Measurements from ENCODE around the gene KCNC4. TPM values are rescaled to one million over a fixed set of nuclear protein-coding genes. Genes with fewer than 3 reads are reported as not detected.

KCNC4 gene
- total RNA-seq, 1 donor from 2014 or later = 7.5 TPM

DNA sequence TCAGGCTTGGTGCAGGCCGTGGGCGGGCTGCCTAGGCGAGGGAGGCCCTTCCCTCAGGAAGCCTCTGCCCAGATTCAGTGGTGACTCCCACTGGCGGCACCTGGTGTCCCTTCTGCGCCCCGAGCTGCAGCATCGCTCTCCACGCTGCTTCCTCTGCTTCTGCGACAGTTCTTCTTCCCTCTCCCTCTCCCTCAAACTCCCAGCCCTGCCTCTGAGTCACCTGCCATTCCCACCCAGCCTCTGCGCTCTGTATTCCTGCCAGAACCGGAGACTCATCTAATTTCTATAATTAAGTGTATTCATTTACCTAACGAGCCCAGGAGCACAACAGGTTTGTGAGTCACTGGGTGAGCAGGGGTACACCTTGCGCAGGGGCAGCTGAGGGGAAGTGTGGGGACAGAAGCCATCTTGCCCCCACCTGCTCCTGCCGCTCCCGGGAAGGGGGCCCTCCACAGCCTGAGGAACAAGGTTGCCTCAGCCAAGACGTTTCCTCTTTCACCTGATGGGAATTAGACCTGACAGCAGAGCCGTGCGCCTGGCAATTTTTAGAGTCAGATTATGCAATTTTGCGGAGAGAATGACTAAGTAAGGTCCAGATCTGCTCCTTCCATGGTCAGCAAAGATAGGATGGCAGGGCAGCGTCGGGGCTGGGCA is 19.4 kb downstream of the KCNC4 start:
- DNase-seq (ENCODE audit: low read depth, low spot score) = no peak

DNA sequence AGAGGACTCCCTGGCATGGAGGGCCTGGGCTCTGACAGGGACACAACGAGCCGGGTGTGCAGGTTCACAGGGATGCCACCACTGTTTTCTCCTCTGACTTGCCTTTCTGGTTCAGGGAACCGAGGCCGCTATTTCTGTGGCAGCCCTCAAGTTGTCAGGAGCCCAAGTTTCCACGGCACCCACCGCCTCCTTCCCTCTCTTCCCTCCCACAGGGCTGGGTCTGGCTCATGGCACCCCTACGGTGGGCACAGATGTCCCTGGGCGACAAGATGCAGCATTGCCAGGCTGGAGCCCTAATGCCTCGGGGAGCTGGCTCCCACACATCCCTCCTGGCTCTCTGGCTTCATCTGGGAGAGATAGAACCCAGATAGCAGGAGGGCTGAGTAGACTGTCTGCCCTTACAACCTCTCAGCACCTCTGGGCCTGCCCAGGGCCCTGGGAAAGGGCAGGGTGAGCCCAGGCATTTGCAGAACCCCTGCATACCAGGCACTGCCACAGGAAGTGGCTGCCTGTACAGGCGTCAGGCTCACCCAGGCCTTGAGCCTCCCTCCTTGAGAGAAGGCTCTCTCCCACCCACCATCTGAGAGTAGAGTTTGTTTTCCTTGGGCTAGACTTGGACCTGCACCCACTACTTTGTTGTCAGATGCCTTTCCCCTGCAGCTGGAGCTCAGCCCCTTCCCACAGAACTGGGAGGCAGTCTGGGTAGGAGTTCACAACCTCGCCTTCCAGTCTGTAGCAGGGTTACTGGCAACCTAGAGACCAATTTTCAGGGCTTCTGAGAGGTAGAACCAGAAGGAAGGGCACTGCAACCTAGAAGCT is 20.5 kb downstream of the KCNC4 start:
- no peak for DNase-seq (ENCODE audit: low read depth, low spot score)

- no peak for DNase-seq (ENCODE audit: low read depth, low spot score)
These were observed 23.7 kb downstream of the KCNC4 start for GRCh38 chr1:110233861-110234260.

DNA sequence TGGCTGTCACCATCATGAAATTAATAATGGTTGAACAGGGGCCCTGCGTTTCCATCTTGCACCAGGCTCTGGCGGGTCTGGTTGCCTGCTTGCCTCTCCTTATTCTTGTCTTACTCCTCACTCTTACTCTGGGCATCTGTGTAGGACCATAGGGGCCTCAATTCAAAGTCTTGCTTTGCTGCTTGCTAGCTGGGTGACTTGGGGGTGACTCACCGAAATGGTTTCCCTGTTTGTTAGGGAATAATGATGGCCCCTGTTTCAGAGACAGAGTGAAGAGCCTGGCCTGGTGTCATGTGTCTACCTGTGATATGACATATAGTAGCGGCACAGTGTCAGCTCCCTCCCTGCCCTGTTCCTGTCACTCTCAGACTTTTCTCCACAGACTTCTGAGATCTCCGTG is 24.6 kb downstream of the KCNC4 start:
- no peak for DNase-seq (ENCODE audit: low read depth, low spot score)

DNA sequence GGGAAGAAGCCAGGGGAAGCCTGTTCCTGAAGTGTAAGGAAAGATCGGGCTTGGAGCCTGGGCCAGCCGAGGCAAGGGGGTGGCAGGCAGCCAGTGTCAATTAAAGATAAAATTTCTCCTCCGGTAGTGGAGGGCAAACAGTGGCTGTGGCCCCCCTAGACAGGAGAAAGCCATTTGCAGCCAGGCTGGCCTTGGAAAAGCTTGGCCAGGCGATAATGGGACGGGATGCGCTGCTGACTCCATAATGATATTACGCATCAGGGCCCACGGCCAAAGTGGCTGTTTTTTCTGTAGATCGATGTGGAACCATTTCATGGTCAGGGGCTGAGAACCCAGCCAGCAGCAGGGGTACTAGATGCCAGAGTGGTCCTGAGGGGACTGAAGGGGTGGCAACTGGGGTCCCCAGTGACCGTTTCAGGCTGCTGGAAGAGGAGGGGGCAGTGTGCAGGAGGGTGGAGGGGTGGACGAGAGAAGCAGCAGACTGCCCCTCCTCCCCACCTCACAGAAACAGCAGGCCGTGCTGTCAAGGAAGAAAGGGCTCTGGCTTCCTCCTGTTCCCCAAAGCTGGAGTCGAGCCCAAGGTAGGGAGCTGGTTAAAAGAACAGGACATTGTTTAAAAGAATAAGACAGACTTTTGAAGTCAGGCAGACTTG is 25.2 kb downstream of the KCNC4 start:
- peak; percentile 47 for DNase-seq (ENCODE audit: low read depth, low spot score)

GRCh38 chr1:110235834-110236682 is 25.9 kb downstream of the KCNC4 start:
- peak; percentile 39 for DNase-seq (ENCODE audit: low read depth, low spot score)

GRCh38 chr1:110237386-110238152 is 27.5 kb downstream of the KCNC4 start:
- no peak for DNase-seq (ENCODE audit: low read depth, low spot score)

DNA sequence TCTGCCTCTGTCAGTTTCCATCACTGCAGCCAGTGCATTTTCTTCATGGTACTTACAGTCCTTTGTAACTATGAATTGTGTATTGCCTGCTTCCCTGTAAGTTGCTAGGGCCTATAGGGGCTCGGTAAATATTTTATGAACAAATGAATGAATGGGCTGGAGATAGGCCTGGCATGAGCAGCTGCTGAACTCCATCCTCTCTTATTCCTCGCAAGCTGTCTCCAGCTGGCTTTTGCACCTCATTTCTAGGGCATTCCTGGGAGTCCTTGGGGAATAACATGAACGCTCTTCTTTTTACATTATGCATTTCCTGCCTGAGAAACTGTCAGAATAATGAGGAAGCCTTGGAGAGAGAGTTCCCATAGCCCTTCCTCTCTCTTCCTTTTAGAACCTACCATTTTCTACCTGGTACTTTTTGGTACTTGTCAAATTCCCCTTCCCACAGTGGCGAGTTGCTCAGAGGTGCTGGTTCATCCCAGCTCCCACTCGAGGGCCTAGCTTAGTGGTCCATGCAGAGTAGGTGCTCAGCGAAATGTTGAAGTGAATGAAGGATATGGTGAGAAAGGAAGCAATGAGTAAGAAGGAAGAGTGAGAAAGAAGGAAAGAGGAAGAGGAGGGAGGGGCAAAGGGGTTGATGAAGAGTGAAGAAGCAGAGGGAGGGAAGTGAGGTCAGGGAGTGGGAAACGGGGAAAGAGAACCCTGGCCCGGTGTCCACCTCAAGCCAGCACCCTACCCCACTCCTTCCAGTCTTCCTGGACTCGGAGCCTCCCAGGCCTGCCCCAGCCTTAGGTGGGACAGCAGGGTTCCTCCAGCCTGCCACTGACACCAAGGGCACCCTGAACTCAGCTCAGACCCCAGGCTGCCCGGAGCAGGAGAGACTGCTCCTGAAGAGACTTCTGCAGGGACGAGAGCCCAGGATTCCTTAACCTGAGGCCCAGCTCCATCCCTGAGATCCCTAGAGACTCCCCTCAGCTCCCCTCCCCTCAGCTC is 29.6 kb downstream of the KCNC4 start:
- DNase-seq (ENCODE audit: low read depth, low spot score) = no peak

DNA sequence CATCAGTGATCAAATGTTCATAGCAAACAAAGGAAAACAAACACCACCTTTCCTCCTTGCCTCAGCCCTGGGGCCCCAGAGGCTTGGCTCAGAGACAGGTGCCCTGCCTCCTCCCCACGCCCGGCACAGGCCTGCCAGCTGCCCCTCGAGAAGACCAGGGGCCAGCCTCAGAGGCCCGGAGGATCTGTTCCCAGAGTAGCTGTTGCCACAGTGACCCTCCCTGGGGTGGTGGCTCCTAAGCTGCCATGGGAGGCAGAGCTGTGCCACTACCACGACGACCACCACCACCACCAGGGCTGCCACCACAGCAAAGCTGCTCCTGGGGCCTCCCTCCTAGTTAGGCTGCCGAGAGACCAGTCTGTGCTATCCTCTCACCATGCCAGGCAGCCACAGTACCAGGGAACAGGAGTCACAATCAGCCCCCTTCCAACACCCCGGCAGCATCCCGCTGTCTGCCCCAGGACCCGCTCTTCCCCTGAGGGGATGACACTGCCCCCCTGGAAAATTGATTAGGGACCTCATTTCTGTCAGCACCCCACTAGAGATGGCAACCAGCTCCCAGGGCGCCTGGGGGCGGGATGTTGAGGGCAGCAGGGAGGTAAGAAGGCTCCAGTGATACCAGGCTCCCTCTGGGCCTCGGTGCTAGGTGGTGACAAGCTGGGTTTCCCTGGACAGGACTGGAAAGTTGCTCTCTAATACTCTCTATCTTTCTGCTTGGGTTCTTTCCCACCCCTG is 30.5 kb downstream of the KCNC4 start:
- no peak for DNase-seq (ENCODE audit: low read depth, low spot score)

- no peak for DNase-seq (ENCODE audit: low read depth, low spot score)
These were observed 31.4 kb downstream of the KCNC4 start for GRCh38 chr1:110241516-110241915.

- DNase-seq (ENCODE audit: low read depth, low spot score) = no peak
These were observed 31.9 kb downstream of the KCNC4 start for GRCh38 chr1:110242062-110242461.

GRCh38 chr1:110242731-110243130 is 32.6 kb downstream of the KCNC4 start:
- no peak for DNase-seq (ENCODE audit: low read depth, low spot score)

DNA sequence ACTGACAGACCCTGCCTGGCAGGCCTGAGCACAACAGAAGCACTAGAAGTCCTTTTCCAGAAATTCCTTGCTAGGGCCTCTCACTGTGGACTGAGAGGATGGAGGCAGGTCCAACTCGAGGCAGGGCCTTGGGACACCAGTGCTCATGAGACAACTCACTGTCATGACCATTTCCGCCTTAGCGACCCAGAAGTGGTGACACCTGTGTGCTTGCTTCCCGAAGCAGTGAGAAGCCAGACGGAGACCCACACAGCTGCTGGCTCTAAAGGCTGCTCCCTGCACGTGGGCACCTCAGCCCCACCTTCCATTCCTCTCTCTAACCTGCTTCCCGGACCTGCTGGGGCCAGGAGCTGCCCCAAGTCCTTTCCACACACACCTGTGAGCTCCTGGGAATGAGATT is 33.0 kb downstream of the KCNC4 start:
- no peak for DNase-seq (ENCODE audit: low read depth, low spot score)

GRCh38 chr1:110243574-110243973 is 33.5 kb downstream of the KCNC4 start:
- DNase-seq (ENCODE audit: low read depth, low spot score) = no peak

DNA sequence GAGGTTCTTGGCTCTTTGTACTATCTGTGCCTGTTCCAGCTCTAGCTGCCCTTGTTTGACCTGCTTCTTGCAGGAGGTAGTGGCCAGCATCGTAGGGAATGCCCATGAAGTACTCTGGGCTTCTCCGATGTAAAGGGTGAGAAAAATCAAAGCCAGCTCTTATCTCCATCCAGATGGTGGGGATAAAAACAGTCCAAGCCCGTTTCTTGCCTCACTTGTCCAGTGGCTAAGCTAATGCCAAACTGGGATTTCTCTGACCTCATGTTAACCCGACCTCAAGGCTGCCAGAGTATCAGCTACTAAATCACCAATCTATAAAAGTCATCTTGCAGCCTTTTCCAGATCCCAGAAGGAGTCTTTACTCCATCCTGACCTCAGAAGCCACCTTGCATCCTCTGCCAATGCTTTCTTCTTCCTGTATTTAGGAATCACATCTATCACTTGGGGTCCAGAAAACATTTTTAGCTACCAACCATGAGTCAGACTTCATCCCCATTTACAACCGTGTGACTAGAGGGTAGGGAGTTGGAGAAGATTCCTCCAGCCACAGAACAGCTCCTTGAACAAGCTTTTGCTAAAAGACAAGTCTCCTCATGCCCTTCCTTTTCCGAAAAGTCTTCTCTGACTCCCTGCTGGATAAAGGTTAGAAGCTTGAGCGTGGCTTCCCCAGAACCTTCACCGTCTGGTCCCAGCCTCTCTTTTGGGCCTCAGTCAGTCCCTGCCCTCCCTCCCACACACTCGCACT is 35.9 kb downstream of the KCNC4 start:
- DNase-seq (ENCODE audit: low read depth, low spot score) = no peak

GRCh38 chr1:110248746-110249145 is 38.6 kb downstream of the KCNC4 start:
- DNase-seq (ENCODE audit: low read depth, low spot score) = no peak

DNA sequence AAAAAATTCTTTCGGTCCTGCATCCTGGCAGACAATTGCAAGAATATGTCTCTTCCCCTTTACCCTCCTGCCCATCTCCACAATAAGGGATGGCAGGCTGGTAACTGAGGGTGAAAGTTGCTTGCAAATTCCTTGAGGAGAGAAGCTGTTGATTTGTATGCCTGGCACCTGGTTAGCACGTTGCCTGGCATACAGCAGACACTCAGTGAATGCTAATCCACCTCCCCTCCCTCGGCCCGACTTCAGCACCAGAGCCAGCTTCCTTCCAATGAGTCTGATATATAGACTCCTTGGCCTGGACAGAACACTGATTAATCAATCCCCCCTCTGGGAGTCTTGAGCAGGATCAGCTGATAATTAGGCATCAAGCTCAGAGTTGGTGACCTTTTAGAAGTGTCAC is 39.1 kb downstream of the KCNC4 start:
- no peak for DNase-seq (ENCODE audit: low read depth, low spot score)

DNA sequence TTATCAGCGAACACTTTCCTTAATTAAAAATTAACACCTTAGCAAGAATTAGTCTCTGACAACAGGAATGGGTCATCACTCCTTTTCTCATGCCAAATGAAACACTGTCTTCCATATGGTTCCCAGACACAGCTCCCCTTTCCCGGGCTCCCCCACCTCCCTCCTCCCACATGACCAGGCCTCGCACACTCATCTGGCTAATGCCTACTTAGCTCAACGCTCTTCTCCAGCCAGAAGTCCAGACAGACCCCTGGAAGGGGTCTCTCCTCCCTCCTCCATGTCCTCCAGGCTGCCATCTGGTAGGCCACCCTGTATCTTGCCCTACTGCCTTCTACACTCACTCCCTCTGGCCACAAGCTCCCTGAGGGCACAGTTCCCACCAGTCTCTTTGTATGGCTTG is 39.9 kb downstream of the KCNC4 start:
- DNase-seq (ENCODE audit: low read depth, low spot score) = no peak

Measured in pulmonary artery endothelial cell (primary cell).